Activated CD4-positive, alpha-beta T cell treated with anti-CD3 and anti-CD28 coated beads, Interleukin-2, amount 10 ng/mL, durations not matched to agents 7 days and 5 days (primary cell): ENCODE measurements around the gene PCNX1. TPM values are rescaled to one million over a fixed set of nuclear protein-coding genes. Genes with fewer than 3 reads are reported as not detected.

Experiments used
- CTCF ChIA-PET: fragments of 350-600 bp; sonication (Branson Sonifier 250); formaldehyde crosslinking; loops from one replicate; lab custom pipeline; 2021; ENCODE audit warnings: antibody characterized with exemption; lab: Charles Lee
- POLR2A ChIA-PET: fragments of 350-600 bp; sonication (Branson Sonifier 250); formaldehyde crosslinking; loops from one replicate; lab custom pipeline; 2021; ENCODE audit warnings: antibody characterized with exemption; lab: Charles Lee
- DNase-seq: peaks from one replicate; pipeline ENCODE4 v3.0.0-alpha.2; 2020
- H3K27ac Mint-ChIP-seq: one replicate; pipeline ENCODE4 v1.8.0; 2021; ENCODE audit warnings: mild to moderate bottlenecking, moderate library complexity, mixed read lengths
- H3K27me3 Mint-ChIP-seq: one replicate; pipeline ENCODE4 v1.8.0; 2021; ENCODE audit warnings: mixed read lengths
- H3K36me3 Mint-ChIP-seq: one replicate; pipeline ENCODE4 v1.8.0; 2021; ENCODE audit warnings: low read depth, mixed read lengths
- H3K4me1 Mint-ChIP-seq: one replicate; pipeline ENCODE4 v1.8.0; 2021; ENCODE audit warnings: mixed read lengths
- H3K4me3 Mint-ChIP-seq: one replicate; pipeline ENCODE4 v1.8.0; 2021; ENCODE audit warnings: mild to moderate bottlenecking, moderate library complexity, mixed read lengths
- H3K9me3 Mint-ChIP-seq: one replicate; pipeline ENCODE4 v1.8.0; 2021; ENCODE audit warnings: mixed read lengths
- total RNA-seq, 2 experiments: library from RNA; stranded (reverse); gene quantifications; one replicate each; pipeline ENCODE4 v1.2.3, GENCODE V29; 2021

PCNX1 gene
- total RNA-seq, 2 experiments from 2014 or later = 56.6 to 72.1 TPM

- Mint-ChIP-seq H3K27me3 (no peaks in the 10 kb centered on the region), H3K4me3 (no peak overlapping the region), H3K27ac (no peak overlapping the region), H3K9me3 (no peaks in the 10 kb centered on the region), H3K36me3 (no peaks in the 10 kb centered on the region), H3K4me1 (peaks cover 93% of the 10 kb centered on the region)
- ChIA-PET POLR2A (no interaction called here), CTCF (interaction anchor here (0.5 to 7.2 kb wide), 3 partner anchors 10 to 373 kb away, joined by 3 to 61 read pairs (median 4); partner anchors contain the start of gene PCNX1)
- no peak for DNase-seq
Observed at GRCh38 chr14:70890826-70891659, 16.2 kb upstream of the PCNX1 start.

GRCh38 chr14:70891737-70892136 is 15.5 kb upstream of the PCNX1 start:
- no peak overlapping the region for H3K27ac Mint-ChIP-seq
- POLR2A ChIA-PET = no interaction called here
- H3K4me1 Mint-ChIP-seq = peaks cover 89% of the 10 kb centered on the region

GRCh38 chr14:70893062-70893845 is 14.0 kb upstream of the PCNX1 start:
- H3K4me3 Mint-ChIP-seq = peak overlapping the region; percentile 49
- no peaks in the 10 kb centered on the region for H3K27me3 Mint-ChIP-seq
- H3K4me1 Mint-ChIP-seq = peaks cover 77% of the 10 kb centered on the region
- peak overlapping the region; percentile 89 for H3K27ac Mint-ChIP-seq
- ChIA-PET CTCF (interaction anchor here (7.2 kb wide), 1 partner anchor 13 kb away, joined by 61 read pairs; the partner anchor contains the start of gene PCNX1), POLR2A (no interaction called here)
- no peak for DNase-seq
- H3K36me3 Mint-ChIP-seq = peaks cover 2% of the 10 kb centered on the region
- peaks cover 3% of the 10 kb centered on the region for H3K9me3 Mint-ChIP-seq

More at GRCh38 chr14:70891737-70892136, 15.5 kb upstream of the PCNX1 start:
- no peaks in the 10 kb centered on the region for H3K27me3 Mint-ChIP-seq
- peaks cover 3% of the 10 kb centered on the region for H3K9me3 Mint-ChIP-seq
- CTCF ChIA-PET = interaction anchor here (0.6 to 7.2 kb wide), 2 partner anchors 11 to 14 kb away, joined by 4 to 61 read pairs; partner anchors contain the start of gene PCNX1
- H3K4me3 Mint-ChIP-seq = no peak overlapping the region
- H3K36me3 Mint-ChIP-seq = peaks cover 2% of the 10 kb centered on the region
- DNase-seq = no peak

DNA sequence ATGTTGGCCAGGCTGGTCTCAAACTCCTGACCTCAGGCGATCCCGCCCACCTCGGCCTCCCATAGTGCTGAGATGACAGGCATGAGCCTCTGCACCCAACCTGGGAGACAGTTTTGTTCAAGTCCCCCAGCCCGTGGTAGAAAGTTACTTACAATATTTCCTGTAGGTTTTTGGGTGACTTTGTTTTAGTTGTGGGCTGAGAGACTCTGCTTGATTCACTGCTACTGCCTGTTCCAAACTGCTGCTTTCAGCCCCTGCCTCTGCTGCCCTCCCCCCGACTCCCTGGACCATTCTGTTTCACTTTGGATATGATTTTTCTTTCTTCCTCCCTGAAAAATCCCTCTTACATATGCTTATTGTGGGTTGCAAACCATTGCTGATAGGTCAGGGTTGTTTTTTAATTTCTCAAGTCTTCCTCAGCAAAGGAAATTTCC is 13.4 kb upstream of the PCNX1 start:
- H3K4me3 Mint-ChIP-seq = peak overlapping the region; percentile 49

DNA sequence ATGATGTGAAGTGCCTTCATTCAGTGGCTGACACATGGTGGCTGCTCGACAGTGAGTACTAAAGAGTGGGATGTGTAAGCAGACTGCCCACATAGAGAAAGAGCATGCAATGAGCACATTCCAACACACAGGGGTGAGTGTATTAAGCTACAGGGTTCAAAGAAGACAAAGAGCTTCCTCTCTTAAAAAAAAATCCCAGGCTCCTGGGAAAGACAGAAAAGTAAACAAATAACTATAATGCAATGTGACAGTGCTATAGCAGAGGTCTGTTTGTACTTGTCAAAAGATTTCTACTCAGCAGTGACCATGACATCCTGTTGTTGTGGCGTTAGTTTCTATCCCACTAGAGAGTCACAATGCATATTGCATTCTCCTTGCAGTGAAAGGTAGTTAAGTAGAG is 12.4 kb upstream of the PCNX1 start:
- DNase-seq = peak; percentile 24

More for the DNA sequence above, 13.4 kb upstream of the PCNX1 start:
- H3K27ac Mint-ChIP-seq = peak overlapping the region; percentile 89
- CTCF ChIA-PET = interaction anchor here (7.2 kb wide), 1 partner anchor 12 kb away, joined by 61 read pairs; the partner anchor contains the start of gene PCNX1
- DNase-seq = peak; percentile 25
- POLR2A ChIA-PET = no interaction called here
- peaks cover 3% of the 10 kb centered on the region for H3K9me3 Mint-ChIP-seq
- no peaks in the 10 kb centered on the region for H3K27me3 Mint-ChIP-seq
- H3K36me3 Mint-ChIP-seq = peaks cover 2% of the 10 kb centered on the region
- peaks cover 78% of the 10 kb centered on the region for H3K4me1 Mint-ChIP-seq

GRCh38 chr14:70896317-70896716 is 10.9 kb upstream of the PCNX1 start:
- Mint-ChIP-seq H3K36me3 (peaks cover 2% of the 10 kb centered on the region), H3K4me1 (peaks cover 65% of the 10 kb centered on the region), H3K27ac (no peak overlapping the region), H3K9me3 (peaks cover 3% of the 10 kb centered on the region), H3K4me3 (no peak overlapping the region), H3K27me3 (no peaks in the 10 kb centered on the region)
- ChIA-PET CTCF (interaction anchor here (1.1 to 7.2 kb wide), 3 partner anchors 10 to 78 kb away, joined by 3 to 61 read pairs (median 3); partner anchors contain the start of gene PCNX1), POLR2A (no interaction called here)
- DNase-seq = no peak

More for the DNA sequence above, 12.4 kb upstream of the PCNX1 start:
- Mint-ChIP-seq H3K4me3 (peak overlapping the region; percentile 21), H3K27me3 (no peaks in the 10 kb centered on the region), H3K4me1 (peaks cover 72% of the 10 kb centered on the region), H3K9me3 (peaks cover 3% of the 10 kb centered on the region), H3K27ac (peak overlapping the region; percentile 89), H3K36me3 (peaks cover 2% of the 10 kb centered on the region)
- ChIA-PET POLR2A (no interaction called here), CTCF (interaction anchor here (7.2 kb wide), 1 partner anchor 11 kb away, joined by 61 read pairs; the partner anchor contains the start of gene PCNX1)

DNA sequence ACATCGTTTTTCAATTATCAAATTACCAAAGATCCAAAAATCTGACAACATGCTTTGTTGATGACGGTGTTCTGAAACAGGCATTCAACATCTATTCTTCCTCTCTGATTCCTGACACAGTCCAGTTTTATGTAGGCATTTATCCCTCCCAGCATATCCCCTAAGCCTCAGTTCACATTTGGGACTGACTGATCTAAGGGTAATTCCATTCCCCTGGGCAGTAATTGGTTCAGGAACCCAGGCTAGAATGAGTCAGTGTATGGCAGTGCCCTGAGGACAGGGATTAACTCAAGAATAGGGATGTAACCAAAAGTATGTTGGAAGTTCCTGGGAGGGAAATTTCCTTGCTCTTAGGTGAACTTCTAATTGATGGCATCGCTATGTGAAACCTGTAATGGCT is 10.3 kb upstream of the PCNX1 start:
- Mint-ChIP-seq H3K4me1 (peaks cover 64% of the 10 kb centered on the region), H3K27ac (no peak overlapping the region), H3K27me3 (no peaks in the 10 kb centered on the region), H3K4me3 (no peak overlapping the region), H3K9me3 (peaks cover 3% of the 10 kb centered on the region), H3K36me3 (peaks cover 2% of the 10 kb centered on the region)
- ChIA-PET CTCF (interaction anchor here (1.5 to 7.2 kb wide), 2 partner anchors 9 to 13 kb away, joined by 3 to 61 read pairs; partner anchors contain the start of gene PCNX1), POLR2A (no interaction called here)
- no peak for DNase-seq

- ChIA-PET CTCF (interaction anchor here (0.7 to 7.2 kb wide), 2 partner anchors 8 to 10 kb away, joined by 3 to 61 read pairs; partner anchors contain the start of gene PCNX1), POLR2A (no interaction called here)
- Mint-ChIP-seq H3K4me1 (peaks cover 64% of the 10 kb centered on the region), H3K9me3 (peaks cover 3% of the 10 kb centered on the region), H3K36me3 (peaks cover 2% of the 10 kb centered on the region), H3K4me3 (no peak overlapping the region), H3K27ac (no peak overlapping the region), H3K27me3 (no peaks in the 10 kb centered on the region)
- DNase-seq = no peak
Observed at GRCh38 chr14:70897464-70897863, 9.8 kb upstream of the PCNX1 start.

DNA sequence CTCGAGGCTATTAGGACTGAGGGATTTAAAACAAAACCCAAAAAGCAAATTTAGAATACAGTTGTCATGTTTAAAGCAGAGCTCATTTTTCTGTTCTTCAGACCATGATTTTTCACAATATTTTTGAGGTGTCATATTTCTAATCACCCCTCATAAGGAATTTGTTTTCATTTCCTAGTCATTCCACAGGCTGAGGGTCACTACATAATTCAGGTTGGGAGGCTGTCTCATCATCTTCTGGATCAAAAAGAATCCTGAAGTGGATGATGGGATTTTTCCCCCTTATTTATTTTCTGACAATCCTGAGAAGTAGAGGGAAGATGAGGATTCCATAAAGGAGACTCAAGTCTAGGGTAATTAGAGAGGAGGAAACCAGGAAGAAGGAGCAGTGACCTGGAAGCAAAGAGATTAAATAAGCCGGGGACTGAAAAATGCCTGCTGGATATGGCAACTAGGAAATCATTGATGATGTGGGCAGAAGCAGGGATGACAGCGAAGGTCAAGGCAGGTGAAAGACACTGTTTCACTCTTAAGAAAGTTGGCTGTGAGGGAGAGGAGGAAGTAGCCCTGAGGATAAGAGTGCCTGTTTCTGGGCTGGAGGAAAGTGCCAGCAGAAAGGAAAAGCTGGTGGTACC is 9.0 kb upstream of the PCNX1 start:
- DNase-seq = no peak
- Mint-ChIP-seq H3K9me3 (peaks cover 3% of the 10 kb centered on the region), H3K27me3 (no peaks in the 10 kb centered on the region), H3K36me3 (peaks cover 2% of the 10 kb centered on the region), H3K27ac (no peak overlapping the region), H3K4me3 (no peak overlapping the region), H3K4me1 (peaks cover 60% of the 10 kb centered on the region)
- POLR2A ChIA-PET = no interaction called here
- CTCF ChIA-PET = interaction anchor here (0.7 to 1.3 kb wide), 2 partner anchors 9 kb away, joined by 3 to 7 read pairs; partner anchors contain the start of gene PCNX1

GRCh38 chr14:70901269-70901668 is 6.0 kb upstream of the PCNX1 start:
- Mint-ChIP-seq H3K4me3 (no peak overlapping the region), H3K4me1 (peaks cover 44% of the 10 kb centered on the region), H3K36me3 (peaks cover 2% of the 10 kb centered on the region), H3K9me3 (peaks cover 2% of the 10 kb centered on the region), H3K27ac (no peak overlapping the region), H3K27me3 (no peaks in the 10 kb centered on the region)
- CTCF ChIA-PET = interaction anchor here (1.0 to 1.7 kb wide), 4 partner anchors 11 to 30 kb away, joined by 3 to 4 read pairs (median 4); no protein-coding TSS in a partner anchor
- POLR2A ChIA-PET = interaction anchor here (0.6 kb wide), 1 partner anchor 1299 kb away, joined by 5 read pairs; no protein-coding TSS in a partner anchor
- DNase-seq = no peak

DNA sequence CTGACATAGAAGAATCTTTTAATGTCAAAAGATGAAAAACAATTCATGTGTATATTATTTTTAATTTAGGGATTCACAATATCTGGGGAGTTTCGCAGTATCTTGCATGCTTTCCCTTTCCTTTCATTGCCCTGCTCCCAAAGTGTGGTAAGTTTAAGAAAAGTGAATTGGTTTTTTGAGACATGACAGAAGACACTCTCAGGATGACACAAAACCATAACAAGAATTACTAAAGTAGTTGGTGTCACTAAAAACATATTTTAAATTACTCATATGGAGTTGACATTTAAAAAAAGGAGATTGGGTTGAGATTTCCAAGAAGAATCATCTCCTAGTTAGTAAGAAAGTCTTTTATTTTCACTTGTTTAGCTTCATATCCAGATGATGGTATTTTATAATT is 5.1 kb upstream of the PCNX1 start:
- ChIA-PET CTCF (interaction anchor here (0.8 to 1.3 kb wide), 6 partner anchors 12 to 54 kb away, joined by 3 to 5 read pairs (median 4); no protein-coding TSS in a partner anchor), POLR2A (interaction anchor here (0.6 kb wide), 1 partner anchor 29 kb away, joined by 3 read pairs; no protein-coding TSS in a partner anchor)
- H3K4me1 Mint-ChIP-seq = peaks cover 49% of the 10 kb centered on the region
- H3K9me3 Mint-ChIP-seq = no peaks in the 10 kb centered on the region
- DNase-seq = no peak
- H3K36me3 Mint-ChIP-seq = no peaks in the 10 kb centered on the region
- no peaks in the 10 kb centered on the region for H3K27me3 Mint-ChIP-seq
- no peak overlapping the region for H3K4me3 Mint-ChIP-seq
- H3K27ac Mint-ChIP-seq = no peak overlapping the region
